GM21528 (cell line): ENCODE results near the gene HSH2D.
"Not testable (repeated sequence)": the region's sequence is repeated elsewhere in the genome, so short reads cannot be mapped to it uniquely, and the experiment has no call there.

Experiments
- ATAC-seq: cut with Tn5 transposase; IDR thresholded peaks from one replicate; pipeline ENCODE4 v1.9.1; 2021; ENCODE audit warnings: mild to moderate bottlenecking, moderate library complexity; ENCODE audit not compliant: unreplicated experiment, low FRiP score

Gene HSH2D

GRCh38 chr19:16153582-16154336 is 10.3 kb downstream of the HSH2D start:
- no peak for ATAC-seq

- no peak for ATAC-seq
These were observed 11.1 kb downstream of the HSH2D start for GRCh38 chr19:16154557-16154956.

GRCh38 chr19:16155128-16155527 is 11.6 kb downstream of the HSH2D start:
- no peak for ATAC-seq

GRCh38 chr19:16156904-16157303 is 13.4 kb downstream of the HSH2D start:
- ATAC-seq = no peak

GRCh38 chr19:16157601-16158000 is 14.1 kb downstream of the HSH2D start:
- no peak for ATAC-seq

- no peak for ATAC-seq
These were observed 16.2 kb downstream of the HSH2D start for GRCh38 chr19:16159655-16160054.

GRCh38 chr19:16160445-16160942 is 17.0 kb downstream of the HSH2D start:
- ATAC-seq = no peak

- no peak for ATAC-seq
These were observed 17.6 kb downstream of the HSH2D start for GRCh38 chr19:16160943-16161560.

- ATAC-seq = no peak
These were observed 18.4 kb downstream of the HSH2D start for GRCh38 chr19:16161840-16162239.

- no peak for ATAC-seq
These were observed 20.9 kb downstream of the HSH2D start for GRCh38 chr19:16164222-16164890.

GRCh38 chr19:16166417-16166816 is 22.9 kb downstream of the HSH2D start:
- no peak for ATAC-seq

GRCh38 chr19:16167055-16167454 is 23.6 kb downstream of the HSH2D start:
- no peak for ATAC-seq

GRCh38 chr19:16168465-16169081 is 25.1 kb downstream of the HSH2D start:
- ATAC-seq = no peak

GRCh38 chr19:16170134-16170533 is 26.6 kb downstream of the HSH2D start:
- no peak for ATAC-seq

GRCh38 chr19:16175954-16176353 is 32.5 kb downstream of the HSH2D start:
- ATAC-seq = no peak

- ATAC-seq = not testable (repeated sequence)
These were observed 35.4 kb downstream of the HSH2D start for GRCh38 chr19:16178866-16179265.

GRCh38 chr19:16180611-16181010 is 37.1 kb downstream of the HSH2D start:
- ATAC-seq = no peak

- peak; percentile 6 for ATAC-seq
These were observed 41.2 kb downstream of the HSH2D start for GRCh38 chr19:16184665-16185122.

GRCh38 chr19:16185123-16185767 is 41.8 kb downstream of the HSH2D start, which contains the start of gene FAM32A:
Gene FAM32A, plus strand, starts transcription at chr19:16185410. Its CDS starts 33 bp downstream, at chr19:16185443.
- peak; percentile 74 for ATAC-seq

- ATAC-seq = peak; percentile 42
These were observed 42.3 kb downstream of the HSH2D start for GRCh38 chr19:16185768-16186123.
